Stimulated activated CD8-positive, alpha-beta memory T cell treated with anti-CD3 and anti-CD28 coated beads, Interleukin-2, amount 100 ng/mL, for 1 hour (primary cell): ENCODE data around the gene FANCM.
"Not testable (repeated sequence)": the region's sequence is repeated elsewhere in the genome, so short reads cannot be mapped to it uniquely, and the experiment has no call there.

Experiments used
- DNase-seq, 2 donors: peaks; one replicate each; pipeline ENCODE4 v3.0.0-alpha.2; 2020; ENCODE audit warnings: low read depth in 2 of 2

FANCM gene

DNA sequence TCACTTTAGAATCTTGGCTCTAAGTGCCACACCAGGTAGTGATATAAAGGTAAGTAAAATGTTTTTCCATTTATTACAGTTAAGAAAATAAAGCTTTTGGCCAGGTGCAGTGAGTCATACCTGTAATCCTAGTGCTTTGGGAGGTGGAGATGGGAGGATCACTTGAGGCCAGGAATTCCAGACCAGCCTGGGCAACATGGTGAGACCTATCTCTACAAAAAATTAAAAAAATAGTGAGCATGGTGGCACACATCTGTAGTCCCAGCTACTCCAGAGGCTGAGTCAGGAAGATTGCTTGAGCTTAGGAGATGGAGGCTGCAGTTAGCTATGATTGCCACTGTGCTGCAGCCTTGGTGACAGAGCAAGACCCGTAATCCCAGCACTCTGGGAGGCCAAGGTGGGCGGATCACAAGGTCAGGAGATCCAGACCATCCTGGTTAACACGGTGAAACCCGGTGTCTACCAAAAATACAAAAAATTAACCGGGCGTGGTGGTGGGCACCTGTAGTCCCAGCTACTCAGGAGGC is 5.0 kb downstream of the FANCM start:
- DNase-seq = no peak

DNA sequence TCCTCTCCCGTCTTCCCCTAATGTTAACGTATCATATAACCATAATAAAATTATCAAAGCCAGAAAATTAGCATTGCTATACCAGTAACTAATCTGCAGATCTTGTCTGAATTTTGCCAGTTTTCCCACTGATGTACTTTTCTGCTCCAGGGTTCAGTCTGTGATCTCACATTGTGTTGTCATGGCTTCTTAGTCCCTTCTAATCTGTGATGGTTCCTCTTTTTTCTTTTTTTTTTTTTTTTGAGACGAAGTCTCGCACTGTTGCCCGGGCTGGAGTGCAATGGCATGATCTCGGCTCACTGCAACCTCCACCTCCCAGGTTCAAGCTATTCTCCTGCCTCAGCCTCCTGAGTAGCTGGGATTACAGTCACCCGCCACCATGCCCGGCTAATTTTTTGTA is 6.4 kb downstream of the FANCM start:
- not testable (repeated sequence) for DNase-seq

DNA sequence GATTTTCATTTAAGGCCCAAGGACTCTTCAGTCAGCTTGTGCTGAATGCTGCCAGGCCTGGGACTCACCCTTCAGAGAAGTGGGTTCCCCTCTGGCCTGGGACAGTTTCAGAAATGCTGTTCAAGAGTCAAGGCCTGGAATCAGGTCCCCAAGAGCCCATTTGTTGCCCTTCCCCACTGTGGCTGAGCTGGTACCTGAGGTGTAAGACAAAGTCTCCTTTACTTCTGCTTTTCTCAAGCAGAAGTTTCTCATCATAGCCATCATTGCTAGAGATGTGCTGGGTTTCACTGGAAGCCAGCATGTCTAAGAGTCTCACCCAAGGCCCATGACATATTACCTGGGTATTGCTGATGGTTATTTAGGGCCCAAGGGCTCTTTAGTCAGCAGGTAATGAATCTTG is 8.9 kb downstream of the FANCM start:
- DNase-seq = no peak

DNA sequence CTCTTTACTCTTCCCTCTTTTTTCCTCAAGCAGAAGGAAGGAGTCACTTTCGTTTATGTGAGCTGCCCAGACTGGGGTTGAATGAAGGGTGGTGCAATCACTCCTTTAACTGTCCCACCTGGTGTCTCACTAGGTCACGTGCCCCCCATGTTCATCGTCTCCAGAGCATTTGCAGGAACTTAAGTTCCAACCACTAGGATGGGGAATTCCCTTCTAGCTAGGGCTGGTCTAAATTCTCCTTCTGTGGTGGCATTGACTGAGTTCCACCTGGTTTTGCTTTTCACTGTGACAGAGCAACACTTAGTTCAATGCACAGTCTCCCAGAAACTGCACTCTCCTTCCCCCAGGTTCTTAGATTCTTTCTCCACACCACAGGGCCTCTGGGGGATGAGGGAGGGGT is 9.5 kb downstream of the FANCM start:
- DNase-seq = no peak

DNA sequence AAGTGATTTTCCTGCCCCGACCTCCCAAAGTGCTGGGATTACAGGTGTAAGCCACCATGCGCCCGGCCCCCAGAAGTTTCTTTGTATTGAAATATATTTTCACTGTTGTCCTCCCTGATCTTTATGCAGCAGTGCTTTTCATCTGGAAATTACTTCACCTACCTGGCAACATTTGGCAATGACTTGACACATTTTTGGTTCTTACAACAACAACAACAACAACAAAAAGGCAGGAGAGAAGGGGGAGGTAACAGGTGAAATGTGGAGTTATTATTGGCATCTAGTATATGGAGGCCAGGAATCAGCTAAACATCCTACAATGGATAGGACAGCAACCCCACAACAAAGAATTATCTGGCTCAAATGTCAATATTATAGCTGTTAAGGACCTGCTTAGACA is 13.9 kb downstream of the FANCM start:
- DNase-seq = no peak

DNA sequence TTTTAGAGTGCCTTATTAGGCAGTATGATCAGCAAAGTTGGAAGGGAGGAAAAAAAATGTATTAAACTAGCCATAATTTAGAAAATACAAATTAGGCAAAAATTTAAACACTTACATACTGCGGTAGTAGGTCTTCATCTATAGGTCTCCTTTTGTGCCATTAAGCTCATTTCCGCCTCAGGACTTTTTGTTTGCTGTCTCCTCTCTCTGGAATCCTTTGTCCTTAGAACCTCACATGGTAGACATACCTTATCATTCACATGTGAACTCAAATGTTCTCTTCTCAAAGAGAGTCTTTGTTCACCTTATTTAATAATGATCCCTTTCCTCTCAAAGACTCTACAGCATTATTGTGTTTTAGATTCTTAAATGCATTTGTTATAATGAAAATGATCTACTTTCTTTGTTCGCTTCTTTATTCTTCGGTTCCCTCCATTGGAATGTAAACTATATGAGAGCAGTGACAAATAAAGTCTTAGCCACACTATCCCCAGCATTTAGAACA is 14.7 kb downstream of the FANCM start:
- no peak for DNase-seq

DNA sequence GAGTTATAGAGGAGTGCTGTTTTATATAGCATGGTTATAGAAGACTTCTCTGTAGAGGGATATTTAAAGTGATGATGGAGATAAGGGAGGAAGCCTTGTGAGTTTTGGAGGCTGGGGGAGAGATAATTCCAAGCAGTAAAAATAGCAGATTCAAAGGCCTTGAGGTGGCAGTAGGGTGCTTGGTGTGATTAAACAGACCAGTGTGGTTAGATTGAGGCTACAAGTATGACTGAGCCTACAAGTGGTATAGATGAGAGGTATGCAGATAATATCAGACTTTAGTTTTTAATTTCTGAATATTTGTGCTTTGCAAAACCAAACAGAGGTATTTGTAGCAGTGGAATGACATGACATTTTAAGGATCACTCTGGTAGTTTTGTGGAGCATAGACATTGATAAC is 20.3 kb downstream of the FANCM start:
- no peak for DNase-seq

DNA sequence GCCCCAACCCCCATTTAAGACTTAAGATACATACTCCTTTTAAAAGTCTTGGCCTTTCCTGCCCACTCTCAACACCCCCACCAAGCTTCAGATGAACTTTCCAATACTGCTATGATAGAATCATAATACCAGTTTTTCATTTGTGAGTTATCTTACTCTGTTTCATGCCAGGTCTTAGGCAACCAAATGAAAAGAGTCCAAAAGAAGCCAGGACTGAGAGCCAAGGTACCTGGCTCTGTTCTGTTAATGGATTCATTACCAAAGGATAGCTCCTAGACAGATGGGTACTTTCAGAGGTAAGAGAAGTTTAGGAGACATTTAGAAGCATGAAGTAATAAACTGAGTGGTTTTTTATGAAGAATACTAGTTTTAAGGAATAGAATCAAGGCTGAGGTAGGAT is 34.2 kb downstream of the FANCM start:
- DNase-seq = no peak

DNA sequence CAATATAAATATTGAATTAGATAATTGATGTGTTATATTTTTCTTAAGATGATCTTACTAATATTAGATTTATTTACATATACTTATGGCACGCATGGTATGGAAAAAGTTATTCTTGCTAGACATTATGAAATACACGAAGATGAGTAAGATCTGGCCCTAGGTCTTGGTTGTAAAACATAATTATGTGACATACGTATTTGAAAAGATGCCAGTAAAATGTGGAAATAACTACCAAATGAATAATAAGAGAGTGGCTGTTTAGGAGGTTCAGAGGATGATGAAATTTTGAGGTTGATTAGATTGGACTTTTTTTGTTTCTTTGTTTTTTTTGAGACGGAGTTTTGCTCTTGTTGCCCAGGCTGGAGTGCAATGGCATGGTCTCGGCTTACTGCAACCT is 41.3 kb downstream of the FANCM start:
- no peak for DNase-seq

DNA sequence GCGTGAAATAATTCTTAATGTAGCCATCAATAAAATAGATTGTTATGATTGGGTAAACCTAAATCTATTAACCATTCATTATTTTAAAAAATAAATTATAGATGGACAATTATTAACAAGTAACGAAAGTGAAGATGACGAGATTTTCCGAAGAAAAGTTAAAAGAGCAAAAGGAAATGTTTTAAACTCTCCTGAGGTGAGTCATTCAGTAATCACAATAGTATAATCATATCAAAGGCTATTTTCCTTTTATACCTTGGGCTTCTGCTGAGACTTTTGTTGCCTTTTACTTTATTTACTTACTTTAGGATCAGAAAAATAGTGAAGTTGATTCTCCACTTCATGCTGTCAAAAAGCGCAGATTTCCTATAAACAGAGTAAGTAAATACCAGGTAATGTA is 45.6 kb downstream of the FANCM start:
- DNase-seq = no peak

DNA sequence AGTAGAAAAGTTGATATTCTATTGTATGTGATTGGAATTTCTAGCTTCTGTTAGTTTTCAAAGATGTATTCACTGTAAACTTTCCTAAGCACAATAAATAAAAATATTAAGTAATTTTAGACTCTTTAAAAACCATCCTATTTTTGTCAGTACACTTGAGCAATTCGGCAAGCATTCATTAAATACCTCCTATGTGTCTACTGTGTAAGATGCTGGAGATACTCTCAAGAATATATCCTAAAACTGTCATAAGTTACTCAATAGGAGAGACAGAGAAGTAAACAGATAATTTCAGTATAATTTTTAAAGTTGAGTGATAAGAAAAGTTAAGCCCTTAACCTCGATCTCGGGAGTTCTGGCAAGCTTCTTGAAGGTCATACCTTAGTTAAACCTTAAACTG is 46.1 kb downstream of the FANCM start:
- DNase-seq = no peak

DNA sequence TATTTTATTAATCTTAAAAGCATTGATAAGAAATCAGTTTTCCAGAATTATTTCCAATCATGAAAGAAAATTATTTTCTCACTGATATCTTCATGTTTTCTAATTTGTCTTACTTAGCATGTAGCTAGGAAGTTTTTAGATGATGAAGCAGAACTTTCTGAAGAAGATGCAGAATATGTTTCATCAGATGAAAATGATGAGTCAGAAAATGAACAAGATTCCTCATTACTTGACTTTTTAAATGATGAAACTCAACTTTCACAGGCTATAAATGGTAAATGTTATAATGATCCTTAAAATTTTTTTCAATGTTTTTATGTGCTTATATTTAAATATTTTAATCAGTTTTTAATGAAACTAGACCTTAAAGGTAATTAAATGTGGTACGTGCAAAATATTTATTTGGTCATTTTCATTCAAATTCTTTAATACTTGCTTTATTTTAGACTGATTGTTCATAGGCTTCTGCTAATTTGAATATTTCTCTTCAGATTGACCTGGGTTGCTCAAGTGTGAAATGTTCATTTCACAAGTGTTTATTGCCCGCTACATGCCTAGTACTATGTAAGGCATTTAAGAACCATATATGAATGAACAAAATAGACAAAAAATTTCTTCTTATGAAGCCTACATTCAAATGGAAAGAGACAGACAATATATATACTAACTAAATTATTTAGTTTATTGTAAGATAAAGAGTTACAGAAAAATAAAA is 49.5 kb downstream of the FANCM start:
- DNase-seq = no peak

DNA sequence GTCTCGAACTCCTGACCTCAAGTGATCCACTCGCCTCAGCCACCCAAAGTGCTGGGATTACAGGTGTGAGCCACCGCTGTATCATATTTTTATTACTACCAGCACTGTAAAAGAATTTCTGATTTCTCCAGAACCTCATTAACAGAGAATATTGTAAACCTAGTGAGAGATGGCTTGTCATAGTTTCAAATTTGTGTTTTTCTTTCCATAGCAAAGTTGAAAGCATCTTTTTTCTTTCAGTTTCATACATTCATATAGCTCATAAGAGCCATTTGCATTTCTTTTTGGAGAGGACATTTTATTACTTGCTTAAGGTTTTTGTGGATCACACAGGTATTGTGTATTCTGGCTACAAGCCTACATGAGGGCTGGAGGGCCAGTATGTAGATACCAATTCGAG is 59.2 kb downstream of the FANCM start:
- DNase-seq = no peak

DNA sequence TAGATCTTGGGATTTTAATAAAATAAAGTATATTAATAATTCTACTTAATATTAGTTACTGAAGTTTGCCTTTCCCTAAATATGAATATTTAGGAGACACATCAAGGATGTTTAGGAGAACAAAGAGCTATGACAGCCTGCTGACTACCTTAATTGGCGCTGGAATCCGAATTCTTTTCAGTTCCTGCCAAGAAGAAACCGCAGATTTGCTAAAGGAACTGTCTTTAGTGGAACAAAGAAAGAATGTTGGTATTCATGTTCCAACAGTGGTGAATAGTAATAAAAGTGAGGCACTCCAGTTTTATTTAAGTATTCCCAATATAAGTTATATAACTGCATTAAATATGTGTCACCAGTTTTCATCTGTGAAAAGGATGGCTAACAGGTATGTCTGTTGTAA is 62.8 kb downstream of the FANCM start:
- DNase-seq = no peak

DNA sequence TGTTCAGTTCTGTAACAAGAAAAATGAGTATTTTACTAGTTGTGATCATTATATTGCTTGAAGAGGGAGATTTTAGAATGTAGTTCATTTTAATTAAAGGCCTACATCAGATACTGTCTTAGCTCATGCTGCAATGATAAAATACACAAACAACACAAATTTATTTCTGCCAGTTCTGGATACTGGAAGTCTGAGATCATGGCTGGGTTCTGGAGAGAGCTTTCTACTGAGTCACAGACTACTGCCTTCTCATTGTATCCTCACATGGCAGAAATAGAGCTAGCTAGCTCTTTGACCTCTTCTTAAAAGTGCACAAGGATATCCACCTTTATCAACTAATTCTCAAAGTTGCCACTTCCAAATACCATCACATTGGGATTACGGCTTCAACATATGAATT is 63.5 kb downstream of the FANCM start:
- DNase-seq = no peak

DNA sequence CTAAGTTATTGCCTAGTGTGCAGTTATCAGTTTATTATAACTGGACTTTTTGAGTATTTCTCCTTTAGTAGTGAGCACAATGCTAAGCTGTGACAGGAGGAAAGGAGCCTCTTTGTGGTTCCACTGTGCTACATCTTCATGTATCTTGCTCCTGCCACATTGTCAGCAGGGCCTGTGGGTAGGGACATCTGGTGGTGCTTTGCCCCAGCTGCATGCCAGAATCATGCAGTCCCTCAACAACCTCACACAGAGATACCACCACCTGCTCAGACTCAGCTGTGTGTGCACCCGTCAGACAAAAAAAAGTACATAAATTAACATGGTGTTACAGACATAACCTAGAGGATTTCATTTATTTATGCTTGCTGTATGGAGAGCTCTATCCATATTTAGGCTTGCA is 66.2 kb downstream of the FANCM start:
- DNase-seq = no peak

DNA sequence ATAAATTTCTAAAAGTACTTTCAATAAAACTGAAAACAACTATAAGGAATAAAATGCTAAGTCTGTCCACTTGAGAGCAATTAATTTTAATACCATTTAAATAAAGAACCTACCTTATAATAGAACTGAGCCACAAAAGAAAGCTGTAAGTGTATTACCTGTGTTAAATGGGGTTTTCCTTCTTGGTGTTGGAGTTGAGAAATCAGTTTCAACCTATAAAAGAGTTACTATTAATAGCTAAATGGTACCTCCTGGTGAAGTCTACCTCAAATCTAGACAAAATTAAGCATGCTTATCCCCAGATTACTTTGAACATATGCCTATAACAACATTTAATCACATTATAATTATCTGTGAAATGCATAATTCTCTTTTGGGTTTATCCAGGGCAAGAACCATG is 68.5 kb downstream of the FANCM start:
- no peak for DNase-seq

DNA sequence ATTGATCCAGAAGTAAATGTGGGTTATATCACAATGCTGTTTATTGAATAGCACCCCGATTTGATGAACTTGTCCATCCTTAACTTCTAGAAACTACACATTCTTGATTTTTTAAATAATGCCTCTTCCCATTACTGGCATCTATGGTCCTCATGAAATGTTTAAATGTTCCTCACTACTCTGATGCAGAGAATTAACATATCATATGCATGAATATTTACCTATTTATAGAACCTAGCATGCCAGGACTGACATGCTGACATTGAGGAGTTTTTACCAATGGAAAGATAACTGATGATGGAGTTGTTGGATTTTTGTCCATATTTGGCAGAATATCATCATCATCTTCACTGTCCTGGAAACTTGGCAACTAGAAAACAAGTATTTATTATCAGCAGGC is 74.4 kb downstream of the FANCM start:
- DNase-seq = no peak

DNA sequence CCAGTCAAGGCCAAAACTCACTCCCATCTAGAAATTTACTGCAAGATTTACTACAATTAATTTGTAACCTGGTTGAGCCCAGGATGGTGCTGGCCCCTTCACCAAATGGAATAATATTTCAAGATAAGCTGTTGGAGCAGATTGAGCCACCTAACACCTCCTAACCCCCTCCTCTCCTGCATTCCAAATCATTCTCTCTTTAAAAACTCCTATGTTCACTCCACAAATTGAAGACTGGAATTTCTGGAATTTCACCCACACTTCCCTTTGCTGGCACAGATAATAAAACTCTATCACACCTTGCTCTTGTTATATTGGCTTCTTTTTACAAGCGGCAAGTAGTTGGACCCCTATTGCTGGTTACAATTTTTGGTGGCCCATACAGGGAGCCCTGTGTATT is 75.6 kb downstream of the FANCM start:
- DNase-seq = no peak

DNA sequence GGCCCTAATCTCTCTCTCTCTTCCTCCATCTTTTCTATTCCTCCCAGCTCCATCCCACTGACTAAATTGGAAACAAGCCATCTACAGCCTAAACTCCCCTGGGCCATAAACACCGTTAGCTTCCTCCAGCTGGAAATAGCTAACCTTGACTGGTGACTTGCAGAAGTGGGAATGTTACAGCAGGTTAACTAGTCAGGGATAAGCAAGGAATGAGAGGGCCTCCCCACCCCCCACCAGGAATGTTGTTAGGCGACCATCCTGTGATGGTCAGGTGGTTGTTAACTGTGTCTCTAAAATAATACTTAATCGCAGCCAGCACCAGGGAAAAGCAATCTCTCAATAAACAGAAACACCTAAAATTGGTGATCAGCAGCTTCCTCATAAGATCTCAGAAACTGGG is 76.5 kb downstream of the FANCM start:
- no peak for DNase-seq

DNA sequence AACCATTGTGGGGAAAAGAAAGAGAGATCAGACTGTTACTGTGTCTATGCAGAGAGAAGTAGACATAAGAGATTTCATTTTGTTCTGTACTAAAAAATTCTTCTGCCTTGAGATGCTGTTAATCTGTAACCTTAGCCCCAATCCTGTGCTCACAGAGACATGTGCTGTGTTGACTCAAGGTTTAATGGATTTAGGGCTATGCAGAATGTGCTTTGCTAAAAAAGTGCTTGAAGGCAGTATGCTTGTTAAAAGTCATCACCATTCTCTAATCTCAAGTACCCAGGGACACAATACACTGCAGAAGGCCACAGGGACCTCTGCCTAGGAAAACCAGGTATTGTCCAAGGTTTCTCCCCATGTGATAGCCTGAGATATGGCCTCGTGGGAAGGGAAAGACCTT is 78.0 kb downstream of the FANCM start:
- not testable (repeated sequence) for DNase-seq

DNA sequence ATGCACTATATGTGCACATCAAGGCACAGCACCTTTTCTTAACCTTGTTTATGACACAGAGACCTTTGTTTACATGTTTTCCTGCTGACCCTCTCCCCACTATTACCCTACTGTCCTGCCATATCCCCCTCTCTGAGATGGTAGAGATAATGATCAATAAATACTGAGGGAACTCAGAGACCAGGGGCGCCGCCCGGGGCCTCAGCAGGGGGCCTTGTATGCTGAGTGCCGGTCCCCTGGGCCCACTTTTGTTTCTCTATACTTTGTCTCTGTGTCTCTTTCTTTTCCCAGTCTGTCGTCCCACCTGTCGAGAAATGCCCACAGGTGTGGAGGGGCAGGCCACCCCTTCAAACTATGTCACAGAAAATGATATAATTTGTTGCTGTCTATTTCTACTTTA is 78.6 kb downstream of the FANCM start:
- DNase-seq = not testable (repeated sequence)

DNA sequence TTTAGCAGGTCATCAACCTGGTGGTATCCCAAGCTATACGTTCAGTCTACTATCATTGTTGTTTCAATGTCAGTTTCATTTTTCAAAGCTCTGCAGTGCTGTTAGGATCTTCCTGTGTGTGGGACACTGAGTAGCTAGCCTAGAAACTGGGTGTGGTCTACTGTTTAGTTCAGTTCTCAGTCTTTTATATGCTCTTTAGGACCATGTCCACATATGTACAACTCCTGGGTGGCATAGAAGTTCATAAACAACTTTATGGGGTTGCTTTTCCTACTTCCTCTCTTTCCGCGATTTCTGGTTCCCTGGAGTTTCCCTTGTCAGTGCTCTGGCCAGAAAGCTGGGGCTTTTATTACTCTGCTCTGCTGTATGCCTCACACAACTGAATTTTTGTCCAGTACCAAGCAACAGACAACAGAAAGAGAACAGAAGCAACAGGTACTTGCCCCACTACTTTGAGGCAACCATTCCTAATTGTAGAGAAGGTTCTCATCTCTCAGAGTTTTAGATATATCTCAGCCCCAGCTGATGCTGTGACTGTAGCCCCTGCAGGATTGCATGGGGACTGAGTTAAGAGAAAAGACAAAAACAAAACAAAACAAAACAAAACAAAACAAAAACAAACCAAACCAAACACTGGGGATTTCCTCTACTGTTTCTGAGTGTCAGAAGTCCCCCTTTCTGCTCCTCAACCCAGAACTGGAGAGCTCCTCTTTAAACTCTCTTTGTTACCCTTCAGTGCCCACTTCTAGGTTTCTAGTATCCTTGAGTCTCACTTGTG is 86.9 kb downstream of the FANCM start:
- no peak for DNase-seq
